Stimulated activated CD8-positive, alpha-beta memory T cell treated with anti-CD3 and anti-CD28 coated beads, Interleukin-7, amount 100 ng/mL, for 24 hours (primary cell): ENCODE data around the gene PREP.

Experiments used
- DNase-seq: peaks from one replicate; pipeline ENCODE4 v3.0.0-alpha.2; 2020; ENCODE audit warnings: low read depth

The PREP gene

GRCh38 chr6:105308840-105309239, 94.0 kb downstream of the PREP start:
- DNase-seq, result no peak

- DNase-seq, result no peak
Observed at GRCh38 chr6:105305521-105305920, 97.4 kb downstream of the PREP start.

GRCh38 chr6:105304825-105305224, 98.1 kb downstream of the PREP start:
- DNase-seq, result no peak

- no peak for DNase-seq
Observed at GRCh38 chr6:105304366-105304765, 98.5 kb downstream of the PREP start.

DNA sequence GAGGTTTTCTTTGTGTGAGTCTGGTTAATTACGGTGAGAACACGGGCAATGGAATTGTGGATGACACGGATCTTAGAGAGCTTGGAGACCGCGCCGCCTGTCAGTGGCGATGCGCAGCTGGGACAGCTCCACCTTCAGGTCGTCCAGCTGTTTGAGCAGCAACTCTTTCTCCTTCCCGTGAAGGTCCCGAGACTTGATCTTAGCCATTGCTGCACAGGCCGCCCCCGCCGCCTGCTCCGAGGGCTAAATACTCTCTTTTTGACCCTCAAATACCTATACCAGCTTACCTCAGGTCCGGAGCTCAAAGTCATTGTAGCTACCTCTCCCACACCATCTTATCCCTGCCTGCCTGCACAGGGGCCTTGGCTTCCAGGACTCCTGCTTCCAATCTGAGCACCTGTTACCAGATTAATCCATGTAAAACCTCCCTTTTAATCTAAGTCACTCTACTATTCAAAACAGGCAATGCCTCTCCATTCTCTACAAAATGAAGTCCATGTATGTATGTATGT, 100.2 kb downstream of the PREP start:
- no peak for DNase-seq

DNA sequence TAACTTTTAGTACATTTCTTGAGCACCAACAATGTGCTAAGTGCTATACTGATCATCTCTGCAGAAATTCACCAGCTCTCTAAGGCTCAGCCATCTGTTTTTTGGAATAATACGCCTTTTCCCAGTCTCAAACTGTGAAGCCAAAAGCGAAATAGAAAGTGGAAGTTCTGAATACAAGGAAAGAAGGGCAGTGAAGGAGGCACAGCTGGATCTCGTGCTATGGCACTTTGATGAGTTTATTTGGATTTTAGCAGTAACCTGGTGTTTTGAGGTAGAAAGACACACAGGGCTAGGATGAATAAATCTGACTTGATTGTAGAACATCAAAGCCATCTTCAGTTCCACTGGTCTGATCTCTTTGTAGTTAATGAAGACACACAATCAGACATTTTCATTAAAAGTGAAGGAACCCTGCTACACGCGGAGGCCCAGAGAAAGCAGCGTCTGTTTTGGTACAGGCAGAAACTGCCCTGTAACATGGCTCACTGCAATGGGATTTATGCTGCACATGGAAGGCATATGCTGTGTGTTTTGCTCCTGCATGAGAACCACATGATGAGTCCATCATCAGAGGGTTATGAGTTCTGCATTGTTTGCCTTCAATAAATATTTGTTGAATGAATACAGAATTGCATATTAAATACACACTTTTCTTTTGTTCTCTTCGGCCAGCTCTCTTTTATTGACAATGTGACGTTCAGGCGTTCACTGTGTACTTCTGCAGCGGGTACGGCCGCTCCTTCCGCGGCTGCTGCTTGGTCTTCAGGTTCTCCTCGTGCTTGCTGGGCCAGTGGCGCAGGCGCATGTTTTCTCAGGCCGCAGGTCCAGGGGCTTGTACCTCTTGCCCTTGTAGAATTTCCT, 100.9 kb downstream of the PREP start:
- no peak for DNase-seq

GRCh38 chr6:105301072-105301503, 101.8 kb downstream of the PREP start:
- no peak for DNase-seq

- no peak for DNase-seq
Observed at GRCh38 chr6:105300090-105300489, 102.8 kb downstream of the PREP start.

DNA sequence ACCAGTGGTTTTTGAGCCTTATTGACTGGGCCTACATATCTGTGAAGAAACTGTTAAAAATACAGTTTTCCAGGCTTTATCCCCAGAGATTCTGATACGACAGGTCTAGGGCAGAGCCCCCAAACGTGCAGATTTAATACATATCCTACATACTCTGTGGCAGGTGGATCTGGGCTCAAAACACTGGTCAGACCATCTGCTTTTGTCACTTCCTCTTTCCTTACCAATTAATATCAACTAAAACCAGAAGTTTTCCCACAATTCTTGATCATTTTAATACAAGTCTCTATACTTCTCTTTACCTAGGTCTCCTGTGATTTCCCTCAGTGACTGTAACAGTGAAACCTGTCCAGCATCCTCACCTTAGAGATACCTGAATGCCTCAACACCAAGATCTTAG, 108.8 kb downstream of the PREP start:
- no peak for DNase-seq

DNA sequence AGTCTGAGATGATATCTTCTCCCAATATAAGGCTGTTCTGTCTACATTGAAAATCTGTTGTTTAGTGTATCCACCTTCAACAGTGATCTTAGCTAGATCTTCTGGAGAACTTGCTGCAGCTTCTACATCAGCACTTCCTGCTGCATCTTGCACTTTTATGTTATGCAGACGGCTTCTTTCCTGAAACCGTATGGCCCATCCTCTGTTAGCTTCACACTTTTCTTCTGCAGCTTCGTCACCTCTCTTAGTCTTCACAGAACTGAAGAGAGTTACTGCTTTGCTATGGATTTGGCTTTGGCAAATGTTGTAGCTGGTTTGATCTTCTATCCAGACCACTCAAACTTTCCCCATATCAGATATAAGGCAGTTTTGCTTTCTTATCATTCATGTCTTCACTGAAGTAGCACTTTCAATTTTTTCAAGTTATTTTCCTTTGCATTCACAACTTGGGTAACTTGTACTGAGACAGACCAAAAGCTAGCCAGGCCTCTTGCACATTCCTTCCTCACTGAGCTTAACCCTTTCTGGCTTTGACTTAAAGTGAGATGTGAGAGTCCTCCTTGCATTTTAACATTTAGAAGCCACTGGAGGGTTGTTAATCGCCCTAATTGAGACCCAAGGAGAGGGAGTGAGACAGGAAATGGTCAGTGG, 110.1 kb downstream of the PREP start:
- no peak for DNase-seq

DNA sequence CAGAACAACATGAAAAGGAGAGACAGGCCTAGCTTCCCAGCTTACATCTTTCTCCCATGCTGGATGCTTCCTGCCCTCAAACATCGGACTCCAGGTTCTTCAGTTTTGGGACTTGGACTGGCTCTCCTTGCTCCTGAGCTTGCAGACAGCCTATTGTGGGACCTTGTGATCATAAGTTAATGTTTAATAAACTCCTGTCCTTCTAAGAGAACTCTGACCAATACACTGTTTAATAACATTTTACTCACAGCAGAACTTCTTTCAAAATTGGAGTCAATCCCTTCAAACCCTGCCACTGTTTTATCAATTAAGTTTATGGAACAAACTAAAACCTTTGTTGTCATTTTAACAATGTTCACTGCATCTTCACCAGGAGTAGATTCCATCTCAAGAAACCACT, 111.4 kb downstream of the PREP start:
- no peak for DNase-seq

DNA sequence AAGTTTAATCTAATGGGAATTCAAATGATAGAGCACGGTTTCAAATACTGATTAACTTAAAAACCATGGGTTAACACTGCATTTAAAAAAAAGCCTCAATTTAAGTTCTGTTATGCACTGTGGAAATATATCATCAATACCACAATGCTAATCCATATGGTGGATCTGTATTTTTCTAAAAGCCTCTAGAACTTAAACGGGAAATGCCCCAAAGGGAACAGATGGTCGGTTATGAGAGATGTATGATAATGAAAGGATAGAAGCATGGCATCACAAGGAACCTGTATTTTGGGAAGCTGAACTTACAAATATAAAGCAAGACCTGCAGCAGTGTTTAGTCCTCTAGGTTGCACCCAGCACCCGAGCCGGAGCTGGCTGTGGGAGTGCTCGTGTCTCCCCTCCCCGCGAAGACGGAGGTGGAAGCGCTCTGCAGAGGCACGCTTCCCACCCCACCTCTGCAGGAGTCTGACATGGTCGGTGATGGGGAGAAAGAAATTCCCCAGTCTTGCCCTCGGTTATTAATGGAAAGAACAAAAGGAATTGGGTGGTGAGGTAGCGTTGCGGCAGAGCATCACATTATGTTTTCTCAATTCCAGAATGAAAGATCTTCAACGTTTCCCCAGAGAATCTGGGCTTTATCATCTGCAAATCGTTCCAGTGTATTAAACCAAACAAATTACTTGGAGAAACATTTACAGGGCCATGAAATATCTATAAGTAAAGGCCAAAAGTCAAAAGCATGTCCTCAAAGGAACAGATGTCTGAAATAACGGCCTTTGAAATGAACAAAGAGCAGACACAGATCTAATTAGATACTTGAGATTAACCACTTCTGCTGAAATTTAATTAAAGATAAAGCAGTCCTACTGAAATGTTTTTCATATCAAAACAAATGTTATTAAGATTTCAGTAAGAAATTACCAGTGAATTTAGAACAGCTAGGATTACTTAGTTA, 120.0 kb downstream of the PREP start:
- DNase-seq, result no peak

- DNase-seq, result no peak
Observed at GRCh38 chr6:105280033-105280432, 122.8 kb downstream of the PREP start.

- DNase-seq, result no peak
Observed at GRCh38 chr6:105279463-105279862, 123.4 kb downstream of the PREP start.

DNA sequence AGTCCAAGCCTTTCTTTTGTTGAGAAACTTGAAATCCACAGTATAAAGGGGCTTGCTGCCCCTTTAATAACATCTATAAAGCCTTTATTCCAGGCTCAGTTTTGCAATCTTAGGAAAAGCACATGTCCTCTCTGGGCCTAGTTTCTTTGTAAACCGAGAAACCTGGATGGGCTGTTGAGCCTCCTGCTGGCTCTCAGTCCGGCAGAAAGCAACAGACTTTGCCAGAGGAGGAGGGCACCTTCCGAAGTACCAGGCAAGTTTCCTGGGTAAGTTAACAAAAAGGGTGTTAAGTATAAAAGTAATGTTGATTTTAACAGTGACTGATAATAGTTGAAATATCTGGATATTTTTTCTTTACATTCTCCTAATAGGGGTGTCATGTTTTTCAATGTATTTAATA, 124.1 kb downstream of the PREP start:
- DNase-seq, result no peak

- no peak for DNase-seq
Observed at GRCh38 chr6:105278035-105278434, 124.8 kb downstream of the PREP start.

DNA sequence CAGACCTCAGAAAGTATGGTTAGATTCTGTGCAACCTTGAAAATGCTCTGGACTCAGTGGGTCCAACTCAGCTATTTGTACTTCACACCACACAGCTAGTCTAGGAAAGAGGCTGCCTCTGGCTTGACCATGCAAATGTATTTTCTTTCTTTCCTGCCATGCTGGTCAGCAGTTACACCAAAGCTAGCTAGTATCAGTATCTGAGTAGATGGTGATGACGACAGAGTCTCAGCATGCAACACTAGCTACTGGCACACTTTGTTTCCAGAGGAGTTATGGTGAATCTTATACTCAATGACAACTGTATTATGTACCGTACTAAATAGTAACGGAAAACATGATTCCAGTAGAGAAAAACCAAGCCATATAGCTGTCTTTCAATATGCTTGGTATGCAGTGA, 126.5 kb downstream of the PREP start:
- DNase-seq, result no peak

DNA sequence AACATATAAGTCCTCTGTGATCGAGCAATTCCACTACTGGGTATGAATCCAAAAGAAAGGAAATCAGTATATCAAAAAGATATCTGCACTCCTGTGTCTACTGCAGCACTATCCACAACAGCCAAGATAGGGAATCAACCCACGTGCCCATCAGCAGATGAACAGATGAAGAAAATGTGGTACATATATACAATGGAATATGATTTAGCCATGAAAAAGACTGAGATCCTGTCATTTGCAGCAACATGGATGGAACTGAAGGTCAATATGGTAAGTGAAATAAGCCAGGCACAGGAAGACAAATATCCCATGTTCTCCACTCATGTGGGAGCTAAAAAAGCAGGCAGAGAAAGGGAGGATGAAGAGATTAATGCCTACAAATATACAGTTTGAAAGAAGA, 127.3 kb downstream of the PREP start:
- DNase-seq, result no peak

DNA sequence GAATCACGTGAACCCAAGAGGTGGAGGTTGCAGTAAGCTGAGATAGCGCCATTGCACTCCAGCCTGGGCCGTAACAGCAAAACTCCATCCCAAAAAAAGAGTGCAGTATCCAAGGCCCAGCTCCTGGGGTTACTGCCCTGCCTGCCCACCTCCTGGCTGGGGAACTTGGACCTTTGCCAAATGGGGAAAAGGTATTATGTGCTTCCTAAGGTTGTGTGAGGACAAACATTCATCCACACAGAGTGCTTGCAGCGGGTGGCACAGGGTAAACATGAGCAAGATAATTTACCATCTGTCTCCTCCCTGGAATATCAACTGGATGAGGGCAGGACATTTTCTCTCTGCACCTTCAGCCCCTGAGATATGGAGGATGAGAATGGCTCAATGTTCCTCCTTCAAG, 128.2 kb downstream of the PREP start:
- no peak for DNase-seq

GRCh38 chr6:105273589-105273988, 129.3 kb downstream of the PREP start:
- DNase-seq, result no peak

- no peak for DNase-seq
Observed at GRCh38 chr6:105272786-105273185, 130.1 kb downstream of the PREP start.

- DNase-seq, result no peak
Observed at GRCh38 chr6:105270511-105270910, 132.4 kb downstream of the PREP start.
